B cell (primary cell): Measurements from ENCODE around the gene PRSS50. TPM values are rescaled to one million over a fixed set of nuclear protein-coding genes. Genes with fewer than 3 reads are reported as not detected.
"Not testable (repeated sequence)": the region's sequence is repeated elsewhere in the genome, so short reads cannot be mapped to it uniquely, and the experiment has no call there.

Source experiments
- ATAC-seq: fragments of 200-7000 bp; cut with Tn5 transposase; one replicate; pipeline ENCODE4 v1.10.0; 2021; ENCODE audit warnings: low read depth, mild to moderate bottlenecking, moderate number of reproducible peaks, moderate library complexity
- CTCF ChIA-PET: fragments of 350-600 bp; sonication (Branson Sonifier 250); formaldehyde crosslinking; loops from one replicate; lab custom pipeline; 2021; ENCODE audit warnings: antibody characterized with exemption, inconsistent platforms; lab: Charles Lee
- POLR2A ChIA-PET: fragments of 350-600 bp; sonication (Branson Sonifier 250); formaldehyde crosslinking; loops from one replicate; lab custom pipeline; 2021; ENCODE audit warnings: antibody characterized with exemption; lab: Charles Lee
- DNase-seq: peaks from one replicate; pipeline ENCODE4 v3.0.0; 2013
- H2AFZ ChIP-seq: 2 replicates; pipeline ENCODE4 v1.6.1; 2012; ENCODE audit warnings: mild to moderate bottlenecking, low read depth, low read length; ENCODE audit not compliant: insufficient read depth, poor library complexity, severe bottlenecking
- H3K27ac ChIP-seq, 2 donors: 1 replicate in 1 of 2; 2 replicates in 1 of 2; pipeline ENCODE4 v1.5.1; 2012 to 2013; ENCODE audit warnings: low read length in 2 of 2, mild to moderate bottlenecking in 2 of 2, moderate library complexity in 1 of 2
- H3K27me3 ChIP-seq, 4 experiments: fragments of 200-600 bp in 1 of 4; sonication (generic) in 1 of 4; replicated peaks in 1 of 4; 1 replicate in 2 of 4; 2 replicates in 2 of 4; pipeline versions ENCODE4 v1.6.1 to v1.7.0; 2013 to 2016; ENCODE audit warnings: low read length in 3 of 4, mild to moderate bottlenecking in 2 of 4, mixed read lengths in 1 of 4, moderate library complexity in 1 of 4; ENCODE audit not compliant: insufficient read depth in 4 of 4, control insufficient read depth in 3 of 4; ENCODE audit errors: control extremely low read depth in 1 of 4
- H3K36me3 ChIP-seq, 2 experiments: replicated peaks in 1 of 2; 1 replicate in 1 of 2; 2 replicates in 1 of 2; pipeline versions ENCODE4 v1.6.1 to v1.7.1; 2013; ENCODE audit warnings: low read length in 1 of 2; ENCODE audit not compliant: insufficient read depth in 2 of 2, control insufficient read depth in 1 of 2; ENCODE audit errors: control extremely low read depth in 1 of 2, extremely low read depth in 1 of 2
- H3K4me1 ChIP-seq, 2 donors: fragments of 200-600 bp in 1 of 2; sonication (generic) in 1 of 2; 1 replicate in 1 of 2; 2 replicates in 1 of 2; pipeline versions ENCODE4 v1.5.1 to v1.6.1; 2013 to 2017; ENCODE audit warnings: low read length in 2 of 2; ENCODE audit not compliant: control insufficient read depth in 2 of 2, insufficient read depth in 2 of 2
- H3K4me2 ChIP-seq: replicated peaks from 2 replicates; pipeline ENCODE3; 2012; ENCODE audit warnings: mild to moderate bottlenecking, low read depth, low read length; ENCODE audit not compliant: poor library complexity, severe bottlenecking
- H3K4me3 ChIP-seq, 5 experiments: fragments of 200-600 bp in 1 of 5; sonication (generic) in 1 of 5; 1 replicate in 3 of 5; 2 replicates in 2 of 5; pipeline versions ENCODE4 v1.5.1 to v1.7.0; 2011 to 2016; ENCODE audit warnings: low read length in 4 of 5, mild to moderate bottlenecking in 4 of 5, low read depth in 2 of 5, control low read depth in 1 of 5, moderate library complexity in 1 of 5; ENCODE audit not compliant: insufficient read depth in 1 of 5; ENCODE audit errors: control extremely low read depth in 1 of 5, extremely low read depth in 1 of 5
- H3K79me2 ChIP-seq: fragments of 200-600 bp; sonication (generic); one replicate; pipeline ENCODE4 v1.6.0; 2016; ENCODE audit warnings: low read length; ENCODE audit not compliant: control insufficient read depth, insufficient read depth
- H3K9ac ChIP-seq: fragments of 200-600 bp; sonication (generic); 2 replicates; pipeline ENCODE4 v1.6.1; 2017; ENCODE audit warnings: mild to moderate bottlenecking, low read length, moderate library complexity
- H3K9me3 ChIP-seq, 3 donors: one replicate each; pipeline versions ENCODE4 v1.6.1 to v1.7.1; 2013; ENCODE audit warnings: low read length in 2 of 3; ENCODE audit not compliant: control insufficient read depth in 2 of 3, insufficient read depth in 1 of 3; ENCODE audit errors: control extremely low read depth in 1 of 3
- H4K20me1 ChIP-seq: 2 replicates; pipeline ENCODE4 v1.6.0; 2012; ENCODE audit warnings: mild to moderate bottlenecking, low read length; ENCODE audit not compliant: insufficient read depth, control insufficient read depth, poor library complexity, severe bottlenecking
- H3K27ac Mint-ChIP-seq: one replicate; pipeline ENCODE4 v1.8.0; 2021; ENCODE audit warnings: mixed read lengths
- H3K27me3 Mint-ChIP-seq: one replicate; pipeline ENCODE4 v1.8.0; 2021; ENCODE audit warnings: mixed read lengths
- H3K4me1 Mint-ChIP-seq: one replicate; pipeline ENCODE4 v1.8.0; 2021; ENCODE audit warnings: mixed read lengths
- H3K4me3 Mint-ChIP-seq: one replicate; pipeline ENCODE4 v1.8.0; 2021; ENCODE audit warnings: mixed read lengths
- H3K9me3 Mint-ChIP-seq: one replicate; pipeline ENCODE4 v1.8.0; 2022; ENCODE audit warnings: mixed read lengths; ENCODE audit not compliant: insufficient read depth
- EZH2 ChIP-seq: IDR thresholded peaks from 2 replicates; pipeline ENCODE4 v1.6.1; 2012; ENCODE audit warnings: borderline replicate concordance, low read depth, mild to moderate bottlenecking, moderate library complexity, low read length; ENCODE audit not compliant: insufficient read depth, poor library complexity, severe bottlenecking
- WGBS: methylation state at CpG from one replicate; pipeline ENCODE4 v1.1.5; 2013; ENCODE audit warnings: missing lambda C conversion rate; ENCODE audit not compliant: insufficient coverage; 5-methylcytosine and 5-hydroxymethylcytosine counted together
- intact Hi-C: fragments of 100-400 bp; cut with micrococcal nuclease; formaldehyde crosslinking; loops from one replicate; pipeline ENCODE4 v1.10.0; 2022
- polyA plus RNA-seq: library from polyadenylated mRNA; depleted of rRNA; stranded (reverse); fragments of >200 nt; gene quantifications from 2 replicates; pipeline ENCODE4 v1.2.3, GENCODE V29; 2012
- total RNA-seq, 2 donors: library from RNA; stranded (reverse); fragments of 120-200 nt in 1 of 2; gene quantifications; 1 replicate in 1 of 2; 2 replicates in 1 of 2; pipeline versions ENCODE4 v1.2.3 to v1.2.4, GENCODE V29; 2013 to 2022
- TF ChIP-seq, protein P1 (sequence below): fragments of 200-600 bp; IDR thresholded peaks from one replicate; pipeline ENCODE4 v1.8.0; 2022; ENCODE audit warnings: antibody characterized with exemption, mild to moderate bottlenecking

PRSS50 gene
- total and polyA plus RNA-seq, 2 donors (not counting 1 experiment from before 2014, with no cell fraction given) = 0.09 to 0.10 TPM

DNA sequence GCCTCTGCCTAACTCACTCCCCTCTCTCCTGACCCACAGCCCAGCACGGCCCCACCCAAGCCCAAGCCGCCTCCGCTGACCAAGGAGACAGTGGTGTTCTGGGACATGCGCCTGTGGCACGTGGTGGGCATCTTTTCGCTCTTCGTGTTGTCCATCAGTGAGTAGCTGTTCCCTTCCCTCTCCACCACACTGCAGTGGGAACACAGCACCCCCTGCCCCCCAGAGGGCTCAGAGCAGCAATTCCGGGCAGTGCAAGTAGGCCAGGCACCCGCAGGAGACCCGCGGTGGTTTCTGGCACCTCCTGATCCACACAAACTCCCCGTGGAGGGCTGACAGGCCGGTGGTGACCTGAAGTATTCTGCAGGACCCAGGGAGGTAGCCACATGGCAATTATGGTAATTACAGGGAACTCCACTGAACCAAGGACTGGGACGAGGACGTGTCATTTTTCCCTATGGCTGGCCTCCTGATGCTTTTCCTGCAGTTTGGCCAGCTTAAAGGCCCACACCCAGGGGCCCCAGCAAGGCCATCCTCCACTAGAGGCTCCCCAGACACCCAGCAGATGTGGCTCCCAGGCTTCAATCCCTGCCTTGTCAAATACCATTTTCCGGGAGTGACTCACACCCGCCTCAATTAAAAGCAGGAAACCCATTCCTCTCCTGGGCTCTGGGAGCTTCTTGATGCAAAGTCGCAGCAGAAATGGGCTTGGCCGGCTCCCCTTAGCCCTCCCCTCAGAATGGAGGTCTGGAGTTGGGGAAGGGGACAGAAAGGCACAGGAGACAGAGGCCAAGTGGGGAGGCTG lies 11.7 kb downstream of the PRSS50 start:
- DNase-seq (peak; percentile 3), ATAC-seq (no peak)
- Histone ChIP-seq H3K27me3 (peaks cover 0 to 25% (median 7%) of the 10 kb centered on the region in 4 experiments), H3K79me2 (no peaks in the 10 kb centered on the region), H2AFZ (no peak overlapping the region), H3K4me2 (no peak overlapping the region), H4K20me1 (no peaks in the 10 kb centered on the region), H3K9ac (no peak overlapping the region), H3K4me3 (no peak overlapping the region), H3K27ac (no peak overlapping the region), H3K9me3 (no peaks in the 10 kb centered on the region), H3K4me1 (peaks cover 3 to 8% of the 10 kb centered on the region in 2 donors), H3K36me3 (no peaks in the 10 kb centered on the region)
- TF ChIP-seq EZH2 = no peak
- TF ChIP-seq, protein P1, sequence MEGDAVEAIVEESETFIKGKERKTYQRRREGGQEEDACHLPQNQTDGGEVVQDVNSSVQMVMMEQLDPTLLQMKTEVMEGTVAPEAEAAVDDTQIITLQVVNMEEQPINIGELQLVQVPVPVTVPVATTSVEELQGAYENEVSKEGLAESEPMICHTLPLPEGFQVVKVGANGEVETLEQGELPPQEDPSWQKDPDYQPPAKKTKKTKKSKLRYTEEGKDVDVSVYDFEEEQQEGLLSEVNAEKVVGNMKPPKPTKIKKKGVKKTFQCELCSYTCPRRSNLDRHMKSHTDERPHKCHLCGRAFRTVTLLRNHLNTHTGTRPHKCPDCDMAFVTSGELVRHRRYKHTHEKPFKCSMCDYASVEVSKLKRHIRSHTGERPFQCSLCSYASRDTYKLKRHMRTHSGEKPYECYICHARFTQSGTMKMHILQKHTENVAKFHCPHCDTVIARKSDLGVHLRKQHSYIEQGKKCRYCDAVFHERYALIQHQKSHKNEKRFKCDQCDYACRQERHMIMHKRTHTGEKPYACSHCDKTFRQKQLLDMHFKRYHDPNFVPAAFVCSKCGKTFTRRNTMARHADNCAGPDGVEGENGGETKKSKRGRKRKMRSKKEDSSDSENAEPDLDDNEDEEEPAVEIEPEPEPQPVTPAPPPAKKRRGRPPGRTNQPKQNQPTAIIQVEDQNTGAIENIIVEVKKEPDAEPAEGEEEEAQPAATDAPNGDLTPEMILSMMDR = no peak
- WGBS = 87% methylated on average over 17 of the region's 19 CpGs
- ChIA-PET POLR2A (no interaction called here), CTCF (interaction anchor here (0.7 to 3.0 kb wide), 11 partner anchors 8 to 770 kb away, joined by 3 to 16 read pairs (median 4); partner anchors contain the start of gene SCAP)
- peaks cover 16% of the 10 kb centered on the region for H3K27me3 Mint-ChIP-seq
- H3K4me1 Mint-ChIP-seq = peaks cover 3% of the 10 kb centered on the region
- intact Hi-C loops = loop anchor here (1.0 kb wide), 2 partner anchors 189 to 203 kb away; no protein-coding TSS in a partner anchor
- H3K4me3 Mint-ChIP-seq = no peak overlapping the region
- H3K27ac Mint-ChIP-seq = no peak overlapping the region
- no peaks in the 10 kb centered on the region for H3K9me3 Mint-ChIP-seq

DNA sequence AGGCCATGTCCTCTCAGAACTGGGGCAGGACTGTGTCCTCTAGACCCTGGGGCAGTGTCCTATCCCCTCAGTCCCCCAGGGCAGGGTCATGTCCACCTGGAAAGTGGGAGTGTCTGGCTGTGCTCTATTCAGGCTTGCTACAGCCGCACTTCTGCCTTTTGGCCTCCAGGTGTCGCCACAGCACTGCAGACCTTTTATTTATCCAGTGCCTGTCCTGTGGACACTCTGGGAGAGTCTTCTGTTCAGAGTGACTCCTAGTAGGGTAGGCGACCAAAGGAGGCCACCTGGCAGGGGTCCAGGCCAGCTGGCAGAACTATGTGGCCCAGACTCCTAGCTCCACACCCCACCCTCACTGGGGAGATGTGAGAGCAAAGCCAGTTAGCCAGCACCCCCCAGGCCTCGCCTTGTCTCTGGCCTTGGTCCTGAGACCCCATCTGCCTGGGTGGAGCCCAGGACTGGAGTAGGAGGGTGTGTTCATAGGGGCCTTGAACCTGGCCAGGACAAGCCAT lies 12.6 kb downstream of the PRSS50 start:
- Histone ChIP-seq H3K79me2 (no peaks in the 10 kb centered on the region), H3K4me3 (no peak overlapping the region), H3K9me3 (no peaks in the 10 kb centered on the region), H3K36me3 (no peaks in the 10 kb centered on the region), H3K27me3 (peaks cover 0 to 34% (median 12%) of the 10 kb centered on the region in 4 experiments), H3K27ac (no peak overlapping the region), H3K4me2 (no peak overlapping the region), H4K20me1 (no peaks in the 10 kb centered on the region), H3K4me1 (peaks cover 3 to 8% of the 10 kb centered on the region in 2 donors), H2AFZ (no peak overlapping the region), H3K9ac (no peak overlapping the region)
- no peak overlapping the region for H3K27ac Mint-ChIP-seq
- TF ChIP-seq EZH2 = no peak
- TF ChIP-seq, protein P1 = peak; percentile 97
- peaks cover 4% of the 10 kb centered on the region for H3K4me1 Mint-ChIP-seq
- peak; percentile 83 for ATAC-seq
- H3K9me3 Mint-ChIP-seq = no peaks in the 10 kb centered on the region
- H3K4me3 Mint-ChIP-seq = no peak overlapping the region
- ChIA-PET CTCF (interaction anchor here (0.6 to 3.0 kb wide), 11 partner anchors 8 to 771 kb away, joined by 3 to 16 read pairs (median 3); partner anchors contain the start of gene SCAP), POLR2A (no interaction called here)
- H3K27me3 Mint-ChIP-seq = peaks cover 16% of the 10 kb centered on the region
- WGBS = 0% methylated on average over 1 of the region's 4 CpGs
- intact Hi-C loops = loop anchor here (1.0 kb wide), 2 partner anchors 190 to 204 kb away; no protein-coding TSS in a partner anchor
- peak; percentile 81 for DNase-seq

DNA sequence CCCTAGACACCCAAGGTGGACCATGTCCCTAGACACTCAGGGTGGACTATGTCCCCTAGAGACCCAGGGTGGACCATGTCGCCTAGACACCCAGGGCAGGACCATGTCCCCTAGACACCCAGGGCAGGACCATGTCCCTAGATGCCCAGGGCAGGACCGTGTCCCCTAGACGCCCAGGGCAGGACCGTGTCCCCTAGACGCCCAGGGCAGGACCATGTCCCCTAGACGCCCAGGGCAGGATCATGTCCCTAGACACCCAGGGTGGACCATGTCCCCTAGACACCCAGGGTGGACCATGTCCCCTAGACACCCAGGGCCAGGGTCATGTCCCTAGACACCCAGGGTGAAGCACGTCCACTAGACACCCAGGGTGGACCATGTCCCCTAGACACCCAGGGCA lies 13.3 kb downstream of the PRSS50 start:
- CTCF ChIA-PET = interaction anchor here (1.6 kb wide), 1 partner anchor 191 kb away, joined by 8 read pairs; no protein-coding TSS in a partner anchor
- H4K20me1 ChIP-seq, H2AFZ ChIP-seq, DNase-seq, H3K36me3 ChIP-seq, H3K4me1 ChIP-seq, H3K9ac ChIP-seq, H3K9me3 ChIP-seq, H3K4me3 Mint-ChIP-seq, intact Hi-C loops, H3K27ac ChIP-seq, H3K9me3 Mint-ChIP-seq, POLR2A ChIA-PET, H3K4me1 Mint-ChIP-seq, H3K79me2 ChIP-seq, ATAC-seq, H3K4me2 ChIP-seq, H3K27ac Mint-ChIP-seq, H3K4me3 ChIP-seq: not testable (repeated sequence)
- 70% methylated on average over 7 of the region's 7 CpGs for WGBS
- H3K27me3 Mint-ChIP-seq = peaks cover 16% of the 10 kb centered on the region
- peaks cover 0 to 36% (median 12%) of the 10 kb centered on the region in 4 experiments for H3K27me3 ChIP-seq
